DMS79 treated with DMSO at 0.1 percent for 48 hours (cell line): ENCODE results near the gene ADGRV1.
"Not testable (repeated sequence)": the region's sequence is repeated elsewhere in the genome, so short reads cannot be mapped to it uniquely, and the experiment has no call there.

ENCODE experiments used
- DNase-seq: peaks from one replicate; lab custom pipeline; 2025; lab: John Stamatoyannopoulos, UW

Gene ADGRV1

DNA sequence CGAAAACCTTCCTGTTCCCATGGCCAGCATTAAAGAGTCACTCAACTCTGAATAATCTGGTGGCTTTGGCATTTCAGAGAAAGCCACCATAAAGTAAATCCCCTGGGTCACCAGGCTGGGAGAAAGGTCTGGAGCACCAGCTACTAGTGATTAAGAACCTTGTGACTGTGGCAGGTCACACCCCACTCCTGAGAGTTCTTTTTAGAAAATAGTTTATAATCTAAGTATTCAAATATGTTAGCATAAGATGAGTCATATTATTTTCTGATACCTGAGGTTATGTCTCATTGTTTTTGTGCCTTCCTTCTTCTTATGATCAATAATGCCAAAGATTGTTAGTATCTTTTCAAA lies 472.8 kb downstream of the ADGRV1 start:
- DNase-seq: no peak

GRCh38 chr5:91032125-91032524 lies 473.5 kb downstream of the ADGRV1 start:
- DNase-seq: no peak

DNA sequence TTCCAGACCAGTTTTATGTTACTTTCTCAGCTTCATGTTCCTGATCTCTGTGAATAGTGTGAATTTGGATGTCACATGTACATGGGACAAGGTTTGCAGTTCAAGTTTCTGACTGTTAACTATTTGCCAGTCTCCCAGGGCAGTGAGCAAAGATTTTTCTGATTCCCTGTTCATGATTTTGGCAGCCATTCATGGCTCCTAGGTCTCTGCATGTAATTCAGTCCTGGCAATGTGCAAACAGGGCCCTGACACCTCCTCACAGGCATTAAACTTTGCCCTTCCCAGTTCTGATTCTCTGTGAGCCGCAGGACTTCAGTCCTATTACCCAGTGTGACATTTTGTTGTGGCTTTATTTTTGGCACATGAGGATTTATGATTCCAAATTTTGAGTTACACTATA lies 474.8 kb downstream of the ADGRV1 start:
- DNase-seq: no peak

GRCh38 chr5:91038180-91038808 lies 479.7 kb downstream of the ADGRV1 start:
- DNase-seq: peak; percentile 26

DNA sequence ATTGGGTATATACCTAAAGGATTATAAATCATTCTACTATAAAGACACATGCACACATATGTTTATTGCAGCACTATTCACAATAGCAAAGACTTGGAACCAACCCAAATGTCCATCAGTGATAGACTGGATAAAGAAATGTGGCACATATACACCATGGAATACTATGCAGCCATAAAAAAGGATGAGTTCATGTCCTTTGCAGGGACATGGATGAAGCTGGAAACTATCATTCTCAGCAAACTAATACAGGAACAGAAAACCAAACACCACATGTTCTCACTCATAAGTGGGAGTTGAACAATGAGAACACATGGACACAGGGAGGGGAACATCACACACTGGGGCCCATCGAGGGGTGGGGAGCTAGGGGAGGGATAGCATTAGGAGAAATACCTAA lies 482.5 kb downstream of the ADGRV1 start:
- not testable (repeated sequence) for DNase-seq

- DNase-seq: no peak
These were observed 483.8 kb downstream of the ADGRV1 start for GRCh38 chr5:91042247-91042935.

DNA sequence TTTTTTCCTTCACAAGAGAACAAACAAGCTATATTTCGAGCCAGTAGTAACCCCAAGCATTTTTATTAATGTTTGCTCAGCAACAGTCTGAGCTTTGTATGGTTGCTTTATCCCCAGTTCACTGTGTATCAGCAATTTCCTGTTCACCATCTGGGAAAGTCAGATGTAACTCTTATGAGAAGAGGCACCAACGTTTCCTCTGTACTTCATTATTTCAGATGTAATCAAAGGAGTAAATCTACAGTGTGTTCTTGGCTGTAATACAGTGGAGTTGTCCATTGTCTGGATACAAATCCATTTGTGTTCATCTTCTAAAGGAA lies 484.3 kb downstream of the ADGRV1 start:
- no peak for DNase-seq

GRCh38 chr5:91048073-91048472 lies 489.5 kb downstream of the ADGRV1 start:
- no peak for DNase-seq

- no peak for DNase-seq
These were observed 490.5 kb downstream of the ADGRV1 start for GRCh38 chr5:91049112-91049511.

- DNase-seq: no peak
These were observed 491.2 kb downstream of the ADGRV1 start for GRCh38 chr5:91049800-91050199.

DNA sequence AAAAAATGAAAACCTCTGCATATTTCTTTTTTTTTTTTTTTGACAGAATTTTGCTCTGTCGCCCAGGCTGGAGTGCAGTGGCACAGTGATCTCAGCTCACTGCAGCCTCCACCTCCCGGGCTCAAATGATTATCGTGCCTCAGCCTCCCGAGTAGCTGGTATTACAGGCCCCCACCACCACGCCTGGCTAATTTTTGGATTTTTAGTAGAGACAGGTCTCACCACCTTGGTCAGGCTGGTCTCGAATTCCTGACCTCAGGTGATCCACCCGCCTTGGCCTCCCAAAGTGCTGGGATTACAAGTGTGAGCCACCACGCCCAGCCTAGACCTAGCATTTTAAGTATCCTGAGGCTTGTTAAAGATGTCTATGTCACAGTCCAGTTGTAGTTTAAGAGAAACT lies 493.8 kb downstream of the ADGRV1 start:
- not testable (repeated sequence) for DNase-seq

DNA sequence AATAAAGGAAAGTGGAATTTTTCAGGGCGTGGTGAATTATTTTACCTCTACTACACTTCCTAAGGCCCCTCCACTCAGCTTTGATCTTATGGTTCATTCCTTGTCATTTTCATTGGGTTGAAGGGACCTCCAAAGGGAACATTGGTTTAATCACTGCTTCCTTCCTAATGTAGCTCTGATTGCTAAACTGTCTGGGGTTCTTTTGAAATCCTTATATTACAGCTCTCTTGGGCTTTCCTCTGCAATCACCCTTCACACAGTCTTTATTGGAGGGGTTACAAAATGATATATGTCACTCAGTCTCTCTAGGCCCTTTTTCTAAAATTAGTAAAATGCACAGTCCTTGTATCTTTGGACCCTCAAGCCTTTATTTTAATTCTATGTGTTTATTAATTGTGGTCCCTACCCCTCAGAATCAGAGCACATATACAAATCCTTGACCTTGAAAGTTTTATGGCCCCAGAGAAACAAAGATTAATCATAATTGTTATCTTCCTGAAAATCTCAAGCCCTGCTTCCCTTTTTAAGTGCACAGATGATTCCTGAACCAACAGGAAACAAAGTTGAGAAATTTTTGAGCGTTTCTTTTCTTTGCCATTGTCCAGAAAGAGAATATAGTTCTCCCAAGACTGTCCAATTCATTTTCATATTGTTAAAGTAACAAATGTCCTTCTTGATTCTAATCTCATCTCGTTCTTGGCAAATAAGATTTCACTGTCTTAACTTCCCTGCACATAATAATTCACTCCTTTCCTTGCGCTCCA lies 494.6 kb downstream of the ADGRV1 start:
- no peak for DNase-seq

DNA sequence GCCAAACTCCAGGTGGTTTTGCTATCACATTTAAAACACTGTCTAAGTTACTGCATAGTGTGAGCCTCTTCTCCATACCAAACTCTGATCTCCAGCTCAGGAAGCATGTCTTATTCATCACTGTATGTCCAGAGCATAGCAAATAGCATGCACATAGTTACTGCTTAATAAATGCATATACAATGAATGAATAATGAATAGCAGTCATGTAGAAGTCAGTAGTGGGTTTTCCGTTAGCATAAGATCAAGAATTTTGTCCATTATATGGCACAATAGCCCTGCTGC lies 495.1 kb downstream of the ADGRV1 start:
- DNase-seq: no peak

- no peak for DNase-seq
These were observed 499.6 kb downstream of the ADGRV1 start for GRCh38 chr5:91058155-91058554.

GRCh38 chr5:91058575-91058974 lies 500.0 kb downstream of the ADGRV1 start:
- DNase-seq: no peak

DNA sequence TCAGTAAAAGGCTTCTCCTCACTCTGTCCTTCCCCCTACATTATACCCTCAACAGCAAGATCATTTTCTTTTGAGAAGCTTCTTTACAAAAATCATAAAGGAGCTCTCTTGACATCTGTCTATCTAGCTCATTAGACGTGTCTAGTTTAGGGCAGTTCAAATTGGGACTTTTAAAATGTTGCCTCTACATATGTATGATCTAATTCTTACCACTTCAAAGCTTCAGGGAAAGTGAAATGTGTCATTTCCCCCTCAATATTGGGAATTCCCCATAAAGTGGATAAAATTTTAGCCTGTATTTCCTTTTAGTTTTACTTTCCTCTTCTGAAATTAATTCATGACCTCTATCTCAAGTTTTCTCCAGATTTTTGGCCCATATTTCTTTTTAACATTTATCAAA lies 500.8 kb downstream of the ADGRV1 start:
- no peak for DNase-seq

GRCh38 chr5:91061094-91061493 lies 502.5 kb downstream of the ADGRV1 start:
- no peak for DNase-seq

DNA sequence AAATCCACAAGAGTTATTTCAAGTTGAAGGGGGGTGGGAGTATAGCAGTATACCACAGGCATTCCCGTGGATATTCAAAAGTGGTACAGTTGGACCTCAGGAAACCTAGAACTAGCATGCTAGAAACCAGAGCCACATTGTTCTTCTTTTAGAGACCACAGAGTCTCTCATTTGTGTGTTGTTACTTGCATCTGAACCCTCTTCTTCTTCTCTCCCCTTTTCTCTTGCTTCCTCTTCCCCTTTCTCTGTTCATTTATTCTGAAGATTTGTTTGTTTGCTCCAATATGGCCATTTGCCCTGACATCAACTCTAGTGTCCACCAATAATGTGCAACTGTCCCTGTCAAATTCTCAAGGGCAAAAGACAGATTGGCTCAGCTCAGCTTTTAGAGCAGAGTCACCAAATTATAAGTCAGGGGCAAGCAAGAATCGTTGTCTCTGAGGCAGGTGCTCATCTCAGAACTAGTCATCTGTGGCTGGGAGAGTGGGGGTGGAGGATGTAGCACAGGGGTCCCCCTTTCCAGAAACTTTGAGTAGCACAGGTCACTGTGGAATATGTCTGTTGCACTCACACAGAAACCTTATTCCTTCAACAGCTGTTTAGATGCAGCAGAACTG lies 503.5 kb downstream of the ADGRV1 start:
- DNase-seq: no peak

- not testable (repeated sequence) for DNase-seq
These were observed 504.6 kb downstream of the ADGRV1 start for GRCh38 chr5:91063098-91063690.

DNA sequence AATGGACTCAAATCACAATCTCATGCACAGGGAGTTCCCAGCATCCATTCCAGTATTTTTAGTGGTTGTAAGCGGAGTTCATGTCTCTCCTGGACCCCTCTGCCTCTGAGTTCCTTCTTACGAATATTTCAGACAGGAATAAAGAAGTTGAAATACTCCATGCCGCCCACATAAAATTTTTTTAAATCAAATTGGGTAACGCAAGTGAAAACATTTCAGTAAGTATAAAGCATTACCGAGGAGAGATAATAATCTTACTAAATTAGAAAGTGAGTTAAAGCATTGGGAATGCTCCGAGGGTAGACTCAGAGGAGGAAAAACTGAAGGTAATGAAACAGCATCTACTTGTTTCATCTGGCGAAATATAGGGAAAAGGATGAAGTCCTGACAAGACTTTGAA lies 506.9 kb downstream of the ADGRV1 start:
- DNase-seq: no peak

GRCh38 chr5:91069364-91069763 lies 510.8 kb downstream of the ADGRV1 start:
- no peak for DNase-seq

- no peak for DNase-seq
These were observed 512.4 kb downstream of the ADGRV1 start for GRCh38 chr5:91070761-91071550.
